ENCODE data around the gene EFS.

- TF ChIP-seq EZH2 (IDR thresholded peaks at IDR 0.05; ENCODE audit: borderline replicate concordance, low read depth, low read length, severe bottlenecking) (no peak), CTCF (IDR thresholded peaks at IDR 0.05; ENCODE audit: borderline replicate concordance, extremely low read depth, low read length, poor library complexity, severe bottlenecking) (no peak)
These were observed 33.4 kb upstream of the EFS start for GRCh38 chr14:23398348-23398747.
